Liver (tissue), 9 donors: ENCODE measurements around the gene GPBP1. TPM values are rescaled to one million over a fixed set of nuclear protein-coding genes. Genes with fewer than 3 reads are reported as not detected.

Experiments used
- DNase-seq: peaks from one replicate; pipeline ENCODE4 v3.0.0-alpha.2; 2017; ENCODE audit warnings: low spot score
- H3K27ac ChIP-seq, 2 donors: one replicate each; pipeline ENCODE4 v1.7.0; 2013; ENCODE audit warnings: inconsistent platforms in 2 of 2, low read length in 2 of 2, control low read depth in 1 of 2, low read depth in 1 of 2, mild to moderate bottlenecking in 1 of 2
- H3K27me3 ChIP-seq, 4 donors: one replicate each; pipeline versions ENCODE4 v1.6.1 to v1.7.0; 2013; ENCODE audit warnings: low read length in 3 of 4, inconsistent platforms in 1 of 4, mild to moderate bottlenecking in 1 of 4, moderate library complexity in 1 of 4; ENCODE audit not compliant: control insufficient read depth in 4 of 4, insufficient read depth in 4 of 4
- H3K36me3 ChIP-seq, 4 donors: one replicate each; pipeline versions ENCODE4 v1.6.1 to v1.7.0; 2013; ENCODE audit warnings: low read length in 3 of 4, mild to moderate bottlenecking in 3 of 4, low read depth in 1 of 4, moderate library complexity in 1 of 4; ENCODE audit not compliant: control insufficient read depth in 4 of 4, insufficient read depth in 3 of 4
- H3K4me1 ChIP-seq, 4 donors: one replicate each; pipeline versions ENCODE4 v1.6.1 to v1.7.0; 2013; ENCODE audit warnings: low read length in 3 of 4, mild to moderate bottlenecking in 3 of 4, moderate library complexity in 1 of 4; ENCODE audit not compliant: control insufficient read depth in 4 of 4, insufficient read depth in 4 of 4
- H3K4me3 ChIP-seq, 3 donors: one replicate each; pipeline versions ENCODE4 v1.6.1 to v1.7.0; 2013; ENCODE audit warnings: low read length in 3 of 3, control low read depth in 1 of 3, low read depth in 1 of 3, mild to moderate bottlenecking in 1 of 3
- H3K9ac ChIP-seq, 2 donors: one replicate each; pipeline ENCODE4 v1.7.0; 2013; ENCODE audit warnings: low read length in 2 of 2, mild to moderate bottlenecking in 2 of 2, moderate library complexity in 2 of 2, control low read depth in 1 of 2, low read depth in 1 of 2
- H3K9me3 ChIP-seq, 4 donors: one replicate each; pipeline versions ENCODE4 v1.6.1 to v1.7.0; 2013; ENCODE audit warnings: low read length in 3 of 4; ENCODE audit not compliant: control insufficient read depth in 4 of 4
- EGR1 ChIP-seq, 2 donors: IDR thresholded peaks; 2 replicates each; pipeline ENCODE4 v1.6.1; 2016 to 2018; ENCODE audit warnings: antibody characterized with exemption in 2 of 2, low read depth in 2 of 2
- FOXA1 ChIP-seq: IDR thresholded peaks from 2 replicates; pipeline ENCODE4 v1.6.1; 2016; ENCODE audit warnings: antibody characterized with exemption
- FOXA2 ChIP-seq: IDR thresholded peaks from 2 replicates; pipeline ENCODE4 v1.6.1; 2016; ENCODE audit warnings: antibody characterized with exemption
- GABPA ChIP-seq, 2 donors: IDR thresholded peaks in 1 of 2; conservative IDR thresholded peaks in 1 of 2; 2 replicates each; pipeline ENCODE4 v1.6.1; 2016; ENCODE audit warnings: antibody characterized with exemption in 2 of 2, mild to moderate bottlenecking in 1 of 2, moderate library complexity in 1 of 2
- HNF4A ChIP-seq, 2 donors: conservative IDR thresholded peaks; 2 replicates each; pipeline ENCODE4 v1.6.1; 2016; ENCODE audit warnings: antibody characterized with exemption in 2 of 2, mild to moderate bottlenecking in 2 of 2
- HNF4G ChIP-seq: IDR thresholded peaks from 2 replicates; pipeline ENCODE4 v1.6.1; 2016; ENCODE audit warnings: antibody characterized with exemption
- JUND ChIP-seq, 2 donors: IDR thresholded peaks; 2 replicates each; pipeline ENCODE4 v1.6.1; 2016; ENCODE audit warnings: antibody characterized with exemption in 2 of 2
- MAX ChIP-seq: IDR thresholded peaks from 2 replicates; pipeline ENCODE4 v1.6.1; 2016; ENCODE audit warnings: antibody characterized with exemption
- NR2F2 ChIP-seq: IDR thresholded peaks from 2 replicates; pipeline ENCODE4 v1.6.1; 2016; ENCODE audit warnings: antibody characterized with exemption
- RXRA ChIP-seq, 2 donors: IDR thresholded peaks; 2 replicates each; pipeline ENCODE4 v1.6.1; 2017 to 2018; ENCODE audit warnings: antibody characterized with exemption in 2 of 2, mild to moderate bottlenecking in 1 of 2
- SP1 ChIP-seq: IDR thresholded peaks from 2 replicates; pipeline ENCODE4 v1.6.1; 2018; ENCODE audit warnings: antibody characterized with exemption, mild to moderate bottlenecking
- TAF1 ChIP-seq: conservative IDR thresholded peaks from 2 replicates; pipeline ENCODE4 v1.6.1; 2016; ENCODE audit warnings: antibody characterized with exemption, mild to moderate bottlenecking
- YY1 ChIP-seq: IDR thresholded peaks from 2 replicates; pipeline ENCODE4 v1.6.1; 2016; ENCODE audit warnings: antibody characterized with exemption, mild to moderate bottlenecking
- ZBTB33 ChIP-seq: IDR thresholded peaks from 2 replicates; pipeline ENCODE4 v1.6.1; 2016; ENCODE audit warnings: antibody characterized with exemption
- WGBS: extraction: QIAGEN DNeasy Blood & Tissue Kit; methylation state at CpG from one replicate; pipeline ENCODE4 v1.1.7; 2013; 5-methylcytosine and 5-hydroxymethylcytosine counted together
- polyA plus RNA-seq, 2 donors: library from polyadenylated mRNA; stranded (reverse) in 1 of 2; unstranded in 1 of 2; fragments of 200-250 nt in 1 of 2; fragments of >200 nt in 1 of 2; fragmentation: Nextera tagmentation in 1 of 2; extraction: Ambion mirVana in 1 of 2; gene quantifications; one replicate each; pipeline versions ENCODE4 v1.2.1 to v1.2.3, GENCODE V29; 2013 to 2015
- total RNA-seq, 2 donors: library from RNA; depleted of rRNA; stranded (reverse); fragments of >200 nt; gene quantifications; one replicate each; pipeline ENCODE4 v1.2.3, GENCODE V29; 2014
- TF ChIP-seq, protein P1 (sequence below): IDR thresholded peaks from 2 replicates; pipeline ENCODE4 v1.6.1; 2016; ENCODE audit warnings: antibody characterized with exemption, mild to moderate bottlenecking
- TF ChIP-seq, protein P2 (sequence below): fragments of 150-350 bp; IDR thresholded peaks from 2 replicates; pipeline ENCODE4 v1.5.1; 2017; ENCODE audit warnings: improper control_type of control experiment, low read depth, low read length; ENCODE audit not compliant: missing input control
- TF ChIP-seq, protein P3 (sequence below): IDR thresholded peaks from 2 replicates; pipeline ENCODE4 v1.6.1; 2016; ENCODE audit warnings: antibody characterized with exemption
- donor health status: healthy.
- donor health status: healthy.
- donor health status: healthy.
- donor health status: healthy.
- donor health status: healthy.

The GPBP1 gene
- total and polyA plus RNA-seq, 4 donors, result 13.6 to 30.8 (median 24.6) TPM

DNA sequence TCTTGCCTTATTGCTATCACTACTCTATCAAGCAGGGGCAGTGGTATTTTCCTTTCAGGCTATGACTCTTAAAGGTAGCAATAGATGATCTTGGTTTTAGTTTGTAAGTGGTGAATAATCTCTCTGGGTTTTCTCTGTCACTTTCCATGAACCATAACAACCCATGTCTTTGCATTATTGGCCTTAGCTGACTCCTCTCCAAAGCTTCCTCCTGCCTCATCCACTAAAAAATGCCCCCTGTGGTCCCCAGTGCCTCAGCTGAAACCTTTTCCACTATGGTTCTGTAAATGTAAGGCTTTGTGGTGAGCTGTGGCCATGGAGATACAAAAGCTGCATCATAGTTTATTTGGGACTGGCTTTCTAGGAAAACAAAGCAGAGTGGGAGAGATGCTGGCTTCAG lies 128.8 kb downstream of the GPBP1 start:
- TF ChIP-seq FOXA2, result no peak
- TF ChIP-seq HNF4G, result no peak
- TF ChIP-seq HNF4A (conservative IDR thresholded peaks at IDR 0.05), result no peak
- no peak for TF ChIP-seq GABPA (IDR thresholded peaks at IDR 0.05 in 1 of 2, conservative IDR thresholded peaks at IDR 0.05 in 1 of 2)
- TF ChIP-seq, protein P1, sequence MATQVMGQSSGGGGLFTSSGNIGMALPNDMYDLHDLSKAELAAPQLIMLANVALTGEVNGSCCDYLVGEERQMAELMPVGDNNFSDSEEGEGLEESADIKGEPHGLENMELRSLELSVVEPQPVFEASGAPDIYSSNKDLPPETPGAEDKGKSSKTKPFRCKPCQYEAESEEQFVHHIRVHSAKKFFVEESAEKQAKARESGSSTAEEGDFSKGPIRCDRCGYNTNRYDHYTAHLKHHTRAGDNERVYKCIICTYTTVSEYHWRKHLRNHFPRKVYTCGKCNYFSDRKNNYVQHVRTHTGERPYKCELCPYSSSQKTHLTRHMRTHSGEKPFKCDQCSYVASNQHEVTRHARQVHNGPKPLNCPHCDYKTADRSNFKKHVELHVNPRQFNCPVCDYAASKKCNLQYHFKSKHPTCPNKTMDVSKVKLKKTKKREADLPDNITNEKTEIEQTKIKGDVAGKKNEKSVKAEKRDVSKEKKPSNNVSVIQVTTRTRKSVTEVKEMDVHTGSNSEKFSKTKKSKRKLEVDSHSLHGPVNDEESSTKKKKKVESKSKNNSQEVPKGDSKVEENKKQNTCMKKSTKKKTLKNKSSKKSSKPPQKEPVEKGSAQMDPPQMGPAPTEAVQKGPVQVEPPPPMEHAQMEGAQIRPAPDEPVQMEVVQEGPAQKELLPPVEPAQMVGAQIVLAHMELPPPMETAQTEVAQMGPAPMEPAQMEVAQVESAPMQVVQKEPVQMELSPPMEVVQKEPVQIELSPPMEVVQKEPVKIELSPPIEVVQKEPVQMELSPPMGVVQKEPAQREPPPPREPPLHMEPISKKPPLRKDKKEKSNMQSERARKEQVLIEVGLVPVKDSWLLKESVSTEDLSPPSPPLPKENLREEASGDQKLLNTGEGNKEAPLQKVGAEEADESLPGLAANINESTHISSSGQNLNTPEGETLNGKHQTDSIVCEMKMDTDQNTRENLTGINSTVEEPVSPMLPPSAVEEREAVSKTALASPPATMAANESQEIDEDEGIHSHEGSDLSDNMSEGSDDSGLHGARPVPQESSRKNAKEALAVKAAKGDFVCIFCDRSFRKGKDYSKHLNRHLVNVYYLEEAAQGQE, result no peak
- TF ChIP-seq ZBTB33, result no peak
- TF ChIP-seq RXRA (IDR thresholded peaks at IDR 0.05), result no peak
- TF ChIP-seq, protein P2, sequence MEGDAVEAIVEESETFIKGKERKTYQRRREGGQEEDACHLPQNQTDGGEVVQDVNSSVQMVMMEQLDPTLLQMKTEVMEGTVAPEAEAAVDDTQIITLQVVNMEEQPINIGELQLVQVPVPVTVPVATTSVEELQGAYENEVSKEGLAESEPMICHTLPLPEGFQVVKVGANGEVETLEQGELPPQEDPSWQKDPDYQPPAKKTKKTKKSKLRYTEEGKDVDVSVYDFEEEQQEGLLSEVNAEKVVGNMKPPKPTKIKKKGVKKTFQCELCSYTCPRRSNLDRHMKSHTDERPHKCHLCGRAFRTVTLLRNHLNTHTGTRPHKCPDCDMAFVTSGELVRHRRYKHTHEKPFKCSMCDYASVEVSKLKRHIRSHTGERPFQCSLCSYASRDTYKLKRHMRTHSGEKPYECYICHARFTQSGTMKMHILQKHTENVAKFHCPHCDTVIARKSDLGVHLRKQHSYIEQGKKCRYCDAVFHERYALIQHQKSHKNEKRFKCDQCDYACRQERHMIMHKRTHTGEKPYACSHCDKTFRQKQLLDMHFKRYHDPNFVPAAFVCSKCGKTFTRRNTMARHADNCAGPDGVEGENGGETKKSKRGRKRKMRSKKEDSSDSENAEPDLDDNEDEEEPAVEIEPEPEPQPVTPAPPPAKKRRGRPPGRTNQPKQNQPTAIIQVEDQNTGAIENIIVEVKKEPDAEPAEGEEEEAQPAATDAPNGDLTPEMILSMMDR, result no peak
- TF ChIP-seq MAX, result no peak
- no peak for TF ChIP-seq TAF1
- TF ChIP-seq EGR1 (IDR thresholded peaks at IDR 0.05; ENCODE audit: low read depth in 2 of 2), result no peak
- TF ChIP-seq SP1, result no peak
- TF ChIP-seq, protein P3, sequence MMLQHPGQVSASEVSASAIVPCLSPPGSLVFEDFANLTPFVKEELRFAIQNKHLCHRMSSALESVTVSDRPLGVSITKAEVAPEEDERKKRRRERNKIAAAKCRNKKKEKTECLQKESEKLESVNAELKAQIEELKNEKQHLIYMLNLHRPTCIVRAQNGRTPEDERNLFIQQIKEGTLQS, result no peak
- TF ChIP-seq FOXA1, result no peak
- TF ChIP-seq NR2F2, result no peak
- no peak for DNase-seq

GRCh38 chr5:57303985-57304384 lies 130.1 kb downstream of the GPBP1 start:
- Histone ChIP-seq H3K4me1 (peaks cover 0 to 2% (median 0%) of the 10 kb centered on the region in 4 donors), H3K9me3 (peaks cover 0 to 2% (median 0%) of the 10 kb centered on the region in 4 donors), H3K27me3 (no peaks in the 10 kb centered on the region), H3K36me3 (no peaks in the 10 kb centered on the region), H3K27ac (no peak overlapping the region), H3K9ac (no peak overlapping the region), H3K4me3 (no peak overlapping the region)
- DNase-seq, result no peak
- TF ChIP-seq, protein P1, result no peak
- TF ChIP-seq FOXA2, result no peak
- no peak for TF ChIP-seq HNF4G
- TF ChIP-seq RXRA (IDR thresholded peaks at IDR 0.05), result no peak
- no peak for TF ChIP-seq JUND (IDR thresholded peaks at IDR 0.05)
- TF ChIP-seq YY1, result no peak
- no peak for TF ChIP-seq GABPA (IDR thresholded peaks at IDR 0.05 in 1 of 2, conservative IDR thresholded peaks at IDR 0.05 in 1 of 2)
- no peak for TF ChIP-seq SP1
- TF ChIP-seq ZBTB33, result no peak
- WGBS, result 94% methylated on average over 3 of the region's 3 CpGs

More for the DNA sequence above, 128.8 kb downstream of the GPBP1 start:
- no peaks in the 10 kb centered on the region for H3K36me3 ChIP-seq
- peaks cover 2 to 10% (median 8%) of the 10 kb centered on the region in 4 donors for H3K4me1 ChIP-seq
- peaks cover 0 to 2% (median 0%) of the 10 kb centered on the region in 4 donors for H3K9me3 ChIP-seq
- no peak overlapping the region for H3K9ac ChIP-seq
- no peak overlapping the region for H3K27ac ChIP-seq
- no peaks in the 10 kb centered on the region for H3K27me3 ChIP-seq
- H3K4me3 ChIP-seq, result no peak overlapping the region
